T-helper 17 cell (primary cell): ENCODE data around the gene NMT1. TPM values are rescaled to one million over a fixed set of nuclear protein-coding genes. Genes with fewer than 3 reads are reported as not detected.
A peak's percentile ranks its signal among the peaks of the same experiment; 100 is the strongest.

ENCODE experiments used
- ATAC-seq: fragments of 150-1000 bp; cut with Tn5 transposase; 2 replicates; pipeline ENCODE4 v1.10.0; 2021; ENCODE audit warnings: mild to moderate bottlenecking, moderate library complexity
- DNase-seq, 3 donors: peaks; one replicate each; pipeline versions ENCODE4 v3.0.0 to v3.0.0-alpha.2; 2020 to 2021
- H3K9me3 ChIP-seq: one replicate; pipeline ENCODE4 v1.7.0; 2013; ENCODE audit warnings: low read length, mild to moderate bottlenecking; ENCODE audit not compliant: control insufficient read depth, poor library complexity, severe bottlenecking
- H3K27ac Mint-ChIP-seq: one replicate; pipeline ENCODE4 v1.8.0; 2022; ENCODE audit warnings: mild to moderate bottlenecking, moderate library complexity, mixed read lengths
- H3K27me3 Mint-ChIP-seq: one replicate; pipeline ENCODE4 v1.8.0; 2022; ENCODE audit warnings: mixed read lengths
- H3K36me3 Mint-ChIP-seq: one replicate; pipeline ENCODE4 v1.8.0; 2022; ENCODE audit warnings: low read depth, mixed read lengths
- H3K4me1 Mint-ChIP-seq: one replicate; pipeline ENCODE4 v1.8.0; 2022; ENCODE audit warnings: mild to moderate bottlenecking, mixed read lengths
- H3K4me3 Mint-ChIP-seq: one replicate; pipeline ENCODE4 v1.8.0; 2022; ENCODE audit warnings: mild to moderate bottlenecking, moderate library complexity, mixed read lengths
- total RNA-seq, 4 donors: library from RNA in 2 of 4; stranded (reverse) in 2 of 4; gene quantifications; one replicate each; pipeline ENCODE4 v1.2.3 and lab custom pipeline; 2022 to 2026

Gene NMT1
- total RNA-seq, 2 donors from 2014 or later: 78.2 to 85.9 TPM

- no peaks in the 10 kb centered on the region for H3K9me3 ChIP-seq
- H3K4me3 Mint-ChIP-seq: no peak overlapping the region
- no peak for DNase-seq
- H3K27ac Mint-ChIP-seq: no peak overlapping the region
- H3K4me1 Mint-ChIP-seq: peaks cover under 1% of the 10 kb centered on the region
- no peak for ATAC-seq
- H3K27me3 Mint-ChIP-seq: no peaks in the 10 kb centered on the region
- H3K36me3 Mint-ChIP-seq: no peaks in the 10 kb centered on the region
Observed at GRCh38 chr17:45029096-45029495, 32.0 kb upstream of the NMT1 start.

- ATAC-seq (peak; percentile 36), DNase-seq (no peak)
- Mint-ChIP-seq H3K4me1 (peaks cover 5% of the 10 kb centered on the region), H3K27ac (no peak overlapping the region), H3K27me3 (no peaks in the 10 kb centered on the region), H3K36me3 (peaks cover 4% of the 10 kb centered on the region), H3K4me3 (no peak overlapping the region)
- no peaks in the 10 kb centered on the region for H3K9me3 ChIP-seq
Observed at GRCh38 chr17:45029758-45030423, 31.2 kb upstream of the NMT1 start.

GRCh38 chr17:45030733-45031132 lies 30.4 kb upstream of the NMT1 start:
- H3K27ac Mint-ChIP-seq: no peak overlapping the region
- peaks cover 4% of the 10 kb centered on the region for H3K36me3 Mint-ChIP-seq

GRCh38 chr17:45031231-45032173 lies 29.6 kb upstream of the NMT1 start:
- no peak for DNase-seq
- Mint-ChIP-seq H3K4me3 (no peak overlapping the region), H3K27me3 (no peaks in the 10 kb centered on the region), H3K4me1 (peaks cover 5% of the 10 kb centered on the region), H3K27ac (no peak overlapping the region), H3K36me3 (peaks cover 4% of the 10 kb centered on the region)
- no peaks in the 10 kb centered on the region for H3K9me3 ChIP-seq
- ATAC-seq: no peak

More at GRCh38 chr17:45030733-45031132, 30.4 kb upstream of the NMT1 start:
- H3K9me3 ChIP-seq: no peaks in the 10 kb centered on the region
- Mint-ChIP-seq H3K4me3 (no peak overlapping the region), H3K27me3 (no peaks in the 10 kb centered on the region), H3K4me1 (peaks cover 5% of the 10 kb centered on the region)
- ATAC-seq (no peak), DNase-seq (no peak)

- peaks cover 5% of the 10 kb centered on the region for H3K4me1 Mint-ChIP-seq
- H3K36me3 Mint-ChIP-seq: peaks cover 4% of the 10 kb centered on the region
- ATAC-seq: no peak
- H3K9me3 ChIP-seq: no peaks in the 10 kb centered on the region
- no peak overlapping the region for H3K4me3 Mint-ChIP-seq
- no peak for DNase-seq
- no peaks in the 10 kb centered on the region for H3K27me3 Mint-ChIP-seq
- H3K27ac Mint-ChIP-seq: no peak overlapping the region
Observed at GRCh38 chr17:45032174-45032541, 29.0 kb upstream of the NMT1 start.

GRCh38 chr17:45034599-45034998 lies 26.5 kb upstream of the NMT1 start:
- Mint-ChIP-seq H3K27me3 (no peaks in the 10 kb centered on the region), H3K4me1 (peaks cover 5% of the 10 kb centered on the region), H3K27ac (no peak overlapping the region), H3K36me3 (peaks cover 4% of the 10 kb centered on the region), H3K4me3 (no peak overlapping the region)
- no peaks in the 10 kb centered on the region for H3K9me3 ChIP-seq
- no peak for ATAC-seq
- DNase-seq: no peak

- DNase-seq (no peak), ATAC-seq (no peak)
- no peak overlapping the region for H3K27ac Mint-ChIP-seq
- no peaks in the 10 kb centered on the region for H3K27me3 Mint-ChIP-seq
- H3K36me3 Mint-ChIP-seq: peaks cover 4% of the 10 kb centered on the region
- H3K4me1 Mint-ChIP-seq: peaks cover 5% of the 10 kb centered on the region
- H3K9me3 ChIP-seq: no peaks in the 10 kb centered on the region
- H3K4me3 Mint-ChIP-seq: peak overlapping the region; percentile 45
Observed at GRCh38 chr17:45035848-45036247, 25.3 kb upstream of the NMT1 start.

- H3K9me3 ChIP-seq: no peaks in the 10 kb centered on the region
- ATAC-seq: no peak
- no peak overlapping the region for H3K27ac Mint-ChIP-seq
- H3K4me3 Mint-ChIP-seq: no peak overlapping the region
- DNase-seq: no peak
- H3K4me1 Mint-ChIP-seq: peaks cover 5% of the 10 kb centered on the region
- no peaks in the 10 kb centered on the region for H3K27me3 Mint-ChIP-seq
- H3K36me3 Mint-ChIP-seq: peaks cover 4% of the 10 kb centered on the region
Observed at GRCh38 chr17:45036691-45037090, 24.4 kb upstream of the NMT1 start.

- no peak overlapping the region for H3K27ac Mint-ChIP-seq
- H3K27me3 Mint-ChIP-seq: no peaks in the 10 kb centered on the region
- no peaks in the 10 kb centered on the region for H3K9me3 ChIP-seq
- H3K4me3 Mint-ChIP-seq: no peak overlapping the region
- H3K36me3 Mint-ChIP-seq: peaks cover 4% of the 10 kb centered on the region
- no peak for ATAC-seq
- peaks cover 15% of the 10 kb centered on the region for H3K4me1 Mint-ChIP-seq
- no peak for DNase-seq
Observed at GRCh38 chr17:45038728-45039634, 22.1 kb upstream of the NMT1 start.

GRCh38 chr17:45040459-45040858 lies 20.7 kb upstream of the NMT1 start:
- no peak overlapping the region for H3K27ac Mint-ChIP-seq
- H3K27me3 Mint-ChIP-seq: no peaks in the 10 kb centered on the region
- no peak for DNase-seq
- no peak overlapping the region for H3K4me3 Mint-ChIP-seq
- no peak for ATAC-seq
- no peaks in the 10 kb centered on the region for H3K36me3 Mint-ChIP-seq
- peaks cover 13% of the 10 kb centered on the region for H3K4me1 Mint-ChIP-seq
- H3K9me3 ChIP-seq: no peaks in the 10 kb centered on the region

GRCh38 chr17:45042346-45043120 lies 18.6 kb upstream of the NMT1 start:
- DNase-seq (no peak), ATAC-seq (no peak)
- Mint-ChIP-seq H3K36me3 (no peaks in the 10 kb centered on the region), H3K4me3 (no peak overlapping the region), H3K27me3 (no peaks in the 10 kb centered on the region), H3K27ac (peak overlapping the region; percentile 45), H3K4me1 (peaks cover 13% of the 10 kb centered on the region)
- no peaks in the 10 kb centered on the region for H3K9me3 ChIP-seq

- ATAC-seq (no peak), DNase-seq (no peak)
- H3K27me3 Mint-ChIP-seq: no peaks in the 10 kb centered on the region
- H3K4me1 Mint-ChIP-seq: peaks cover 13% of the 10 kb centered on the region
- H3K9me3 ChIP-seq: no peaks in the 10 kb centered on the region
- H3K36me3 Mint-ChIP-seq: no peaks in the 10 kb centered on the region
- H3K27ac Mint-ChIP-seq: peak overlapping the region; percentile 45
- H3K4me3 Mint-ChIP-seq: no peak overlapping the region
Observed at GRCh38 chr17:45043813-45044540, 17.1 kb upstream of the NMT1 start.
